Neural cell (in vitro differentiated cells): ENCODE measurements around the gene C1orf167.

ENCODE experiments used
- EP300 ChIP-seq: fragments of 450-650 bp; conservative IDR thresholded peaks from 2 replicates; pipeline ENCODE4 v1.6.1; 2014; ENCODE audit warnings: antibody characterized with exemption, mild to moderate bottlenecking, moderate library complexity; ENCODE audit not compliant: poor library complexity, severe bottlenecking
- EZH2 ChIP-seq: fragments of 200-600, 300-800 bp; shearing (Covaris generic), sonication (generic); IDR thresholded peaks from 2 replicates; pipeline ENCODE4 v1.6.1; 2014; ENCODE audit warnings: antibody characterized with exemption, low read length, borderline replicate concordance, mild to moderate bottlenecking; ENCODE audit not compliant: insufficient read depth, poor library complexity, severe bottlenecking
- POLR2AphosphoS5 ChIP-seq: IDR thresholded peaks from 2 replicates; pipeline ENCODE4 v1.6.1; 2012
- RAD21 ChIP-seq: fragments of 450-650 bp; conservative IDR thresholded peaks from 2 replicates; pipeline ENCODE4 v1.6.1; 2014; ENCODE audit warnings: antibody characterized with exemption, mild to moderate bottlenecking, moderate library complexity
- TF ChIP-seq, protein P1 (sequence below): fragments of 450-650 bp; IDR thresholded peaks from 2 replicates; pipeline ENCODE4 v1.5.1; 2014; ENCODE audit warnings: antibody characterized with exemption, mild to moderate bottlenecking, moderate library complexity; ENCODE audit not compliant: poor library complexity, severe bottlenecking

DNA sequence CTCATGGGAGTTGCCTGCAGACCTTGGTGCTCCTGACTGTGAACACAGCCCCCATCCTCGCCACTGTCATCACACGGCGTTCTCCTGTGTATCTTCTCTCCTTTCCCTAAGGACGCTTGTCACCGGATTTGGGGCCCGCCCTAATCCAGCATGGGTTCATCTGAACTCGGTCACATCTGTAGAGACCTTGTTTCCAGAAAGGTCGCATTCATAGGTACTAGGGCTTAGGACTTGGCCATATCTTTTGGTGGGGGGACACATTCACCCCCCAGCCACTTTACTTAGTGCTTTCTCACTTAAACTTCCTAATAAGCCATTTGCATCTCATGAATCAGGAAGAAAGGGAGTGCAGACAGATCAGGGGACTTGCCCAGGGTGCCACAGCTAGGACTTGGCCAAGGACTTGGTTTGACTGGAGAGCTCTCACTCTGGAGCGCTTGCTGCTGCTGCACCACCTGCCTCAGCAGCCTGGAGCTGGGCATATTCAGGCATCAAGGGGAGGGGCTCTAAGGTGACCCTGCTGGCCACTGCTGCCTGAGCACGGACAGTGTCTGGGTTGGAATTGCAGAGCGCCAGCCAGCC, 75.9 kb downstream of the C1orf167 start:
- TF ChIP-seq EZH2 (no peak), POLR2AphosphoS5 (no peak), RAD21 (no peak), EP300 (no peak)
- TF ChIP-seq, protein P1, sequence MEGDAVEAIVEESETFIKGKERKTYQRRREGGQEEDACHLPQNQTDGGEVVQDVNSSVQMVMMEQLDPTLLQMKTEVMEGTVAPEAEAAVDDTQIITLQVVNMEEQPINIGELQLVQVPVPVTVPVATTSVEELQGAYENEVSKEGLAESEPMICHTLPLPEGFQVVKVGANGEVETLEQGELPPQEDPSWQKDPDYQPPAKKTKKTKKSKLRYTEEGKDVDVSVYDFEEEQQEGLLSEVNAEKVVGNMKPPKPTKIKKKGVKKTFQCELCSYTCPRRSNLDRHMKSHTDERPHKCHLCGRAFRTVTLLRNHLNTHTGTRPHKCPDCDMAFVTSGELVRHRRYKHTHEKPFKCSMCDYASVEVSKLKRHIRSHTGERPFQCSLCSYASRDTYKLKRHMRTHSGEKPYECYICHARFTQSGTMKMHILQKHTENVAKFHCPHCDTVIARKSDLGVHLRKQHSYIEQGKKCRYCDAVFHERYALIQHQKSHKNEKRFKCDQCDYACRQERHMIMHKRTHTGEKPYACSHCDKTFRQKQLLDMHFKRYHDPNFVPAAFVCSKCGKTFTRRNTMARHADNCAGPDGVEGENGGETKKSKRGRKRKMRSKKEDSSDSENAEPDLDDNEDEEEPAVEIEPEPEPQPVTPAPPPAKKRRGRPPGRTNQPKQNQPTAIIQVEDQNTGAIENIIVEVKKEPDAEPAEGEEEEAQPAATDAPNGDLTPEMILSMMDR, result no peak
